ENCODE results near the gene FAM163A. TPM values are rescaled to one million over a fixed set of nuclear protein-coding genes. Genes with fewer than 3 reads are reported as not detected.

Gene FAM163A
- total RNA-seq, 2 experiments from 2014 or later, result 0.08 to 0.17 TPM

GRCh38 chr1:179747611-179748010 lies 4.5 kb downstream of the FAM163A start:
- TF ChIP-seq CTCF (IDR thresholded peaks at IDR 0.05), result no peak
- CTCF ChIA-PET, result interaction anchor here (0.6 kb wide), 1 partner anchor 19 kb away, joined by 3 read pairs; no protein-coding TSS in a partner anchor
- no peaks in the 10 kb centered on the region for H3K36me3 Mint-ChIP-seq (ENCODE audit: low read depth)
- POLR2A ChIA-PET, result no interaction called here
- H3K4me3 ChIP-seq (ENCODE audit: low read length), result no peak overlapping the region
- H3K27ac ChIP-seq (ENCODE audit: low read depth in 1 of 2, low read length in 2 of 2), result no peak overlapping the region
- peaks cover 0 to 8% of the 10 kb centered on the region in 2 experiments for H3K9me3 ChIP-seq (ENCODE audit: control insufficient read depth in 1 of 2, insufficient read depth in 1 of 2, low read length in 2 of 2)
- H3K4me1 Mint-ChIP-seq (ENCODE audit: low read depth), result peaks cover 4% of the 10 kb centered on the region
- no peak overlapping the region for H3K4me3 Mint-ChIP-seq
- no peak for ATAC-seq (ENCODE audit: poor library complexity)
- H3K36me3 ChIP-seq (ENCODE audit: insufficient read depth, low read length), result no peaks in the 10 kb centered on the region
- no peak overlapping the region for H3K27ac Mint-ChIP-seq
- no peak for DNase-seq
- intact Hi-C loops (cut with DNase I, micrococcal nuclease), result no loop called here
- H3K27me3 ChIP-seq (ENCODE audit: control insufficient read depth in 1 of 2, insufficient read depth in 2 of 2, low read length in 2 of 2), result peaks cover 21 to 47% of the 10 kb centered on the region in 2 experiments
- H3K9me3 Mint-ChIP-seq, result peaks cover 7% of the 10 kb centered on the region
- peaks cover 55% of the 10 kb centered on the region for H3K27me3 Mint-ChIP-seq
- peaks cover 9% of the 10 kb centered on the region for H3K4me1 ChIP-seq (ENCODE audit: insufficient read depth, low read length)

GRCh38 chr1:179748772-179749171 lies 5.7 kb downstream of the FAM163A start:
- Mint-ChIP-seq H3K27ac (no peak overlapping the region), H3K4me1 (ENCODE audit: low read depth) (no peaks in the 10 kb centered on the region), H3K36me3 (ENCODE audit: low read depth) (no peaks in the 10 kb centered on the region), H3K27me3 (peaks cover 56% of the 10 kb centered on the region), H3K4me3 (no peak overlapping the region), H3K9me3 (peaks cover 7% of the 10 kb centered on the region)
- Histone ChIP-seq H3K27me3 (ENCODE audit: control insufficient read depth in 1 of 2, insufficient read depth in 2 of 2, low read length in 2 of 2) (peaks cover 17 to 37% of the 10 kb centered on the region in 2 experiments), H3K36me3 (ENCODE audit: insufficient read depth, low read length) (no peaks in the 10 kb centered on the region), H3K4me1 (ENCODE audit: insufficient read depth, low read length) (peaks cover 3% of the 10 kb centered on the region), H3K27ac (ENCODE audit: low read depth in 1 of 2, low read length in 2 of 2) (no peak overlapping the region), H3K4me3 (ENCODE audit: low read length) (no peak overlapping the region), H3K9me3 (ENCODE audit: control insufficient read depth in 1 of 2, insufficient read depth in 1 of 2, low read length in 2 of 2) (peaks cover 0 to 3% of the 10 kb centered on the region in 2 experiments)
- ATAC-seq (ENCODE audit: poor library complexity), result no peak
- no peak for DNase-seq
- intact Hi-C loops (cut with DNase I, micrococcal nuclease), result no loop called here
- CTCF ChIA-PET, result interaction anchor here (1.5 kb wide), 1 partner anchor 10 kb away, joined by 3 read pairs; no protein-coding TSS in a partner anchor
- no peak for TF ChIP-seq CTCF (IDR thresholded peaks at IDR 0.05)
- POLR2A ChIA-PET, result no interaction called here

- ATAC-seq (ENCODE audit: poor library complexity) (no peak), DNase-seq (no peak)
- no peaks in the 10 kb centered on the region for H3K4me1 ChIP-seq (ENCODE audit: insufficient read depth, low read length)
- Mint-ChIP-seq H3K4me3 (no peak overlapping the region), H3K27me3 (peaks cover 44% of the 10 kb centered on the region), H3K9me3 (peaks cover 7% of the 10 kb centered on the region), H3K4me1 (ENCODE audit: low read depth) (no peaks in the 10 kb centered on the region), H3K27ac (no peak overlapping the region), H3K36me3 (ENCODE audit: low read depth) (no peaks in the 10 kb centered on the region)
- no peak for TF ChIP-seq CTCF (IDR thresholded peaks at IDR 0.05)
- H3K9me3 ChIP-seq (ENCODE audit: control insufficient read depth in 1 of 2, insufficient read depth in 1 of 2, low read length in 2 of 2), result no peaks in the 10 kb centered on the region
- intact Hi-C loops (cut with DNase I, micrococcal nuclease), result no loop called here
- no peaks in the 10 kb centered on the region for H3K36me3 ChIP-seq (ENCODE audit: insufficient read depth, low read length)
- ChIA-PET CTCF (no interaction called here), POLR2A (no interaction called here)
- H3K27me3 ChIP-seq (ENCODE audit: control insufficient read depth in 1 of 2, insufficient read depth in 2 of 2, low read length in 2 of 2), result peaks cover 12 to 20% of the 10 kb centered on the region in 2 experiments
- no peak overlapping the region for H3K27ac ChIP-seq (ENCODE audit: low read depth in 1 of 2, low read length in 2 of 2)
- no peak overlapping the region for H3K4me3 ChIP-seq (ENCODE audit: low read length)
Observed at GRCh38 chr1:179750630-179751029, 7.5 kb downstream of the FAM163A start.
